GM23338 (cell line): ENCODE results near the gene STK32C. TPM values are rescaled to one million over a fixed set of nuclear protein-coding genes. Genes with fewer than 3 reads are reported as not detected.

Experiments used
- ATAC-seq: fragments of 200-7000 bp; cut with Tn5 transposase; 3 replicates; pipeline ENCODE4 v1.9.1; 2020
- DNase-seq: peaks from one replicate; pipeline ENCODE4 v3.0.0-alpha.2; 2015; ENCODE audit warnings: low spot score
- H2AFZ ChIP-seq: fragments of 200-600 bp; sonication (generic); 2 replicates; pipeline ENCODE4 v1.8.0; 2016; ENCODE audit warnings: antibody characterized with exemption, mild to moderate bottlenecking, moderate library complexity
- H3F3A ChIP-seq: fragments of 200-600 bp; sonication (generic); replicated peaks from 2 replicates; pipeline ENCODE4 v1.8.0; 2017; ENCODE audit warnings: antibody characterized with exemption, mixed run types, low read depth
- H3K27ac ChIP-seq: fragments of 200-600 bp; sonication (generic); 2 replicates; pipeline ENCODE4 v1.6.1; 2016; ENCODE audit warnings: low read depth
- H3K27me3 ChIP-seq: fragments of 200-600 bp; sonication (generic); 2 replicates; pipeline ENCODE4 v1.8.0; 2016; ENCODE audit warnings: mild to moderate bottlenecking, mixed run types, moderate library complexity; ENCODE audit not compliant: insufficient read depth
- H3K36me3 ChIP-seq: fragments of 200-600 bp; sonication (generic); 2 replicates; pipeline ENCODE4 v1.8.0; 2016; ENCODE audit warnings: mild to moderate bottlenecking; ENCODE audit not compliant: insufficient read depth
- H3K4me1 ChIP-seq: fragments of 200-600 bp; sonication (generic); 2 replicates; pipeline ENCODE4 v1.8.0; 2016; ENCODE audit warnings: mild to moderate bottlenecking, moderate library complexity; ENCODE audit not compliant: insufficient read depth
- H3K4me2 ChIP-seq: fragments of 200-600 bp; sonication (generic); 2 replicates; pipeline ENCODE4 v1.7.1; 2017; ENCODE audit warnings: mixed run types
- H3K4me3 ChIP-seq: fragments of 200-600 bp; sonication (generic); 2 replicates; pipeline ENCODE4 v1.6.1; 2016; ENCODE audit warnings: mixed run types
- H3K79me2 ChIP-seq: fragments of 200-600 bp; sonication (generic); replicated peaks from 2 replicates; pipeline ENCODE4 v1.8.0; 2017; ENCODE audit warnings: mild to moderate bottlenecking; ENCODE audit not compliant: insufficient read depth
- H3K9me2 ChIP-seq: fragments of 200-600 bp; sonication (generic); 2 replicates; pipeline ENCODE4 v1.8.0; 2017; ENCODE audit not compliant: insufficient read depth
- H4K20me1 ChIP-seq: fragments of 200-600 bp; sonication (generic); replicated peaks from 2 replicates; pipeline ENCODE4 v1.8.0; 2017; ENCODE audit warnings: mild to moderate bottlenecking; ENCODE audit not compliant: insufficient read depth
- H3K27ac Mint-ChIP-seq: 2 replicates; pipeline ENCODE4 v1.8.0; 2020; ENCODE audit warnings: inconsistent platforms, mild to moderate bottlenecking, moderate library complexity, mixed read lengths
- H3K27me3 Mint-ChIP-seq: 3 replicates; pipeline ENCODE4 v1.8.0; 2022; ENCODE audit warnings: low read depth, mild to moderate bottlenecking, moderate library complexity, mixed read lengths, inconsistent platforms; ENCODE audit not compliant: insufficient read depth, poor library complexity
- H3K36me3 Mint-ChIP-seq: 3 replicates; pipeline ENCODE4 v1.8.0; 2021; ENCODE audit warnings: low read depth, mild to moderate bottlenecking, inconsistent platforms, moderate library complexity, mixed read lengths
- H3K4me1 Mint-ChIP-seq: 3 replicates; pipeline ENCODE4 v1.8.0; 2020; ENCODE audit warnings: mild to moderate bottlenecking, inconsistent platforms, mixed read lengths
- H3K4me3 Mint-ChIP-seq: 3 replicates; pipeline ENCODE4 v1.8.0; 2021; ENCODE audit warnings: moderate library complexity, mild to moderate bottlenecking, inconsistent platforms, mixed read lengths
- H3K9me3 Mint-ChIP-seq: 3 replicates; pipeline ENCODE4 v1.8.0; 2020; ENCODE audit warnings: moderate library complexity, mild to moderate bottlenecking, inconsistent platforms, mixed read lengths
- CREB1 ChIP-seq: fragments of 250-450 bp; sonication (Bioruptor Pico); IDR thresholded peaks from 2 replicates; pipeline ENCODE4 v1.5.0; 2020; ENCODE audit warnings: low read depth, mild to moderate bottlenecking, moderate library complexity
- ETS1 ChIP-seq: IDR thresholded peaks from 2 replicates; pipeline ENCODE4 v1.6.1; 2016; ENCODE audit warnings: antibody characterized with exemption
- EZH2 ChIP-seq: fragments of 200-600 bp; sonication (generic); IDR thresholded peaks from one replicate; pipeline ENCODE4 v1.8.0; 2017; ENCODE audit warnings: antibody characterized with exemption, mild to moderate bottlenecking, low read depth; ENCODE audit not compliant: unreplicated experiment
- EZH2phosphoT487 ChIP-seq: fragments of 200-600 bp; sonication (generic); IDR thresholded peaks from one replicate; pipeline ENCODE4 v1.8.1; 2018; ENCODE audit warnings: antibody characterized with exemption; ENCODE audit not compliant: unreplicated experiment
- JUNB ChIP-seq: IDR thresholded peaks from one replicate; pipeline ENCODE4 v1.6.1; 2016; ENCODE audit warnings: antibody characterized with exemption; ENCODE audit not compliant: unreplicated experiment
- NANOG ChIP-seq: IDR thresholded peaks from 2 replicates; pipeline ENCODE4 v1.6.1; 2016; ENCODE audit warnings: antibody characterized with exemption, borderline replicate concordance
- POLR2AphosphoS5 ChIP-seq: IDR thresholded peaks from 2 replicates; pipeline ENCODE4 v1.6.1; 2016; ENCODE audit warnings: antibody characterized with exemption, low read depth
- REST ChIP-seq: IDR thresholded peaks from one replicate; pipeline ENCODE4 v1.6.1; 2018; ENCODE audit warnings: antibody characterized with exemption; ENCODE audit not compliant: unreplicated experiment
- STAT1 ChIP-seq: IDR thresholded peaks from one replicate; pipeline ENCODE4 v1.6.1; 2016; ENCODE audit warnings: antibody characterized with exemption; ENCODE audit not compliant: unreplicated experiment
- ZNF462 ChIP-seq: fragments of 250-450 bp; sonication (Bioruptor Pico); IDR thresholded peaks from 2 replicates; pipeline ENCODE4 v1.5.0; 2020; ENCODE audit warnings: mild to moderate bottlenecking, moderate library complexity
- polyA plus RNA-seq: library from polyadenylated mRNA; unstranded; fragments of >200 nt; fragmentation: Nextera tagmentation; extraction: Ambion mirVana; gene quantifications from 2 replicates; pipeline ENCODE4 v1.2.1, GENCODE V29; 2016
- total RNA-seq: library from RNA; depleted of rRNA; stranded (reverse); fragments of >200 nt; shearing (Covaris generic); gene quantifications from 2 replicates; pipeline ENCODE4 v1.2.3, GENCODE V29; 2014

Gene STK32C
- total and polyA plus RNA-seq, 2 experiments from 2014 or later = 10.2 to 20.5 TPM

- no peak for TF ChIP-seq EZH2phosphoT487
- no peak for TF ChIP-seq ETS1
Measured at GRCh38 chr10:132212816-132213215, 94.9 kb downstream of the STK32C start (continued).

- Mint-ChIP-seq H3K27ac (no peak overlapping the region), H3K4me1 (no peaks in the 10 kb centered on the region)
- TF ChIP-seq STAT1 = no peak
- no peak for TF ChIP-seq EZH2
- TF ChIP-seq EZH2phosphoT487 = no peak
- no peak for TF ChIP-seq NANOG
- no peak for TF ChIP-seq REST
Measured at GRCh38 chr10:132211246-132211645, 96.5 kb downstream of the STK32C start.

GRCh38 chr10:132210766-132211165 lies 97.0 kb downstream of the STK32C start:
- no peak overlapping the region for H3K27ac Mint-ChIP-seq
- H3K36me3 Mint-ChIP-seq = peaks cover 14% of the 10 kb centered on the region
- H3K27me3 Mint-ChIP-seq = peaks cover 4% of the 10 kb centered on the region
- no peak overlapping the region for H3K4me2 ChIP-seq
- H3K4me3 ChIP-seq = no peak overlapping the region
- no peak overlapping the region for H3K27ac ChIP-seq
- DNase-seq = no peak
- H3K9me2 ChIP-seq = no peaks in the 10 kb centered on the region
- H3F3A ChIP-seq = no peaks in the 10 kb centered on the region
- H4K20me1 ChIP-seq = no peaks in the 10 kb centered on the region
- H3K4me3 Mint-ChIP-seq = no peak overlapping the region
- no peaks in the 10 kb centered on the region for H3K79me2 ChIP-seq
- H3K9me3 Mint-ChIP-seq = peaks cover 21% of the 10 kb centered on the region
- H2AFZ ChIP-seq = no peak overlapping the region
- H3K27me3 ChIP-seq = no peaks in the 10 kb centered on the region
- ATAC-seq = no peak
- no peaks in the 10 kb centered on the region for H3K36me3 ChIP-seq
- H3K4me1 Mint-ChIP-seq = no peaks in the 10 kb centered on the region
- H3K4me1 ChIP-seq = no peaks in the 10 kb centered on the region
- TF ChIP-seq ZNF462 (CRISPR knock-in tag) (no peak), POLR2AphosphoS5 (no peak), JUNB (no peak), EZH2 (no peak), CREB1 (no peak), STAT1 (no peak)

More at GRCh38 chr10:132211246-132211645, 96.5 kb downstream of the STK32C start:
- Histone ChIP-seq H4K20me1 (no peaks in the 10 kb centered on the region), H3K27me3 (no peaks in the 10 kb centered on the region), H3K4me3 (no peak overlapping the region), H3K4me2 (no peak overlapping the region), H2AFZ (no peak overlapping the region), H3K4me1 (no peaks in the 10 kb centered on the region), H3F3A (no peaks in the 10 kb centered on the region), H3K9me2 (no peaks in the 10 kb centered on the region), H3K27ac (no peak overlapping the region), H3K36me3 (no peaks in the 10 kb centered on the region), H3K79me2 (no peaks in the 10 kb centered on the region)
- DNase-seq = no peak
- H3K9me3 Mint-ChIP-seq = peaks cover 25% of the 10 kb centered on the region
- ATAC-seq = no peak
- peaks cover 18% of the 10 kb centered on the region for H3K36me3 Mint-ChIP-seq
- peaks cover 4% of the 10 kb centered on the region for H3K27me3 Mint-ChIP-seq
- H3K4me3 Mint-ChIP-seq = no peak overlapping the region
